VCaP (cell line): ENCODE data around the gene APOL6.
A peak's percentile ranks its signal among the peaks of the same experiment; 100 is the strongest.

Source experiments
- H3K27ac ChIP-seq: fragments of 450-650 bp; 2 replicates; pipeline ENCODE4 v1.5.1; 2017
- TF ChIP-seq, protein P1 (sequence below): fragments of 450-650 bp; conservative IDR thresholded peaks from 2 replicates; pipeline ENCODE4 v1.5.1; 2017; ENCODE audit warnings: mild to moderate bottlenecking, moderate library complexity

Gene APOL6

DNA sequence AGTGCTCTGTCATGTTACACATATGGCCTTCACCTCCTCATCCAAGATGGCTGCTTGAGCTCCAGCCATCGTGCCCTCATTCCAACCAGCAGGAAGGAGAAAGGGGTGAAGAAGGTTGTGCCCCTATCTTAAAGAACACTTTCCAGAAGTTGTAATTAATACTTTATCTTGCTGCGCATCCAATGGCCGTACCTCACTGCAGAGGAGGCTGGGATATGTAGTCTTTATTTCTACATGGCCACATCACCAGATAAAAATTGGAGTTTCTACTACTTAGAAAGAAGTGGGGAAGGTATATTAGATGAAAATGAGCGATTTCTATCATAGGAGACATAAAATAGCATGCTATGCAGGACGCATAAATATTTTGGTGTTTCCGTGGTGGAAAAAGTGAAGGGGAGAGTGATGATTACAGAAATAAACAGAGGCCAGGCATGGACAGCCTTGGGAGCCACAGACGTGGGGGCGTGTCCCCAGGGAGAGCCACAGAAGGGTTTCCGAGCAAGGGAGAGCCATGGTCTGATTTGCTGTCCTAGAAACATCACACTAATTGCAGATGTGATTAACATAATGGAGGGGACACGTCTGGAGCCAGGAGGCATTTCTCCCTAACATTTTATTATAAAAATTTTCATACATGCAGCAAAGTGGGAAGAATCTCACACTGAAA, 22.3 kb upstream of the APOL6 start:
- no peak overlapping the region for H3K27ac ChIP-seq
- TF ChIP-seq, protein P1, sequence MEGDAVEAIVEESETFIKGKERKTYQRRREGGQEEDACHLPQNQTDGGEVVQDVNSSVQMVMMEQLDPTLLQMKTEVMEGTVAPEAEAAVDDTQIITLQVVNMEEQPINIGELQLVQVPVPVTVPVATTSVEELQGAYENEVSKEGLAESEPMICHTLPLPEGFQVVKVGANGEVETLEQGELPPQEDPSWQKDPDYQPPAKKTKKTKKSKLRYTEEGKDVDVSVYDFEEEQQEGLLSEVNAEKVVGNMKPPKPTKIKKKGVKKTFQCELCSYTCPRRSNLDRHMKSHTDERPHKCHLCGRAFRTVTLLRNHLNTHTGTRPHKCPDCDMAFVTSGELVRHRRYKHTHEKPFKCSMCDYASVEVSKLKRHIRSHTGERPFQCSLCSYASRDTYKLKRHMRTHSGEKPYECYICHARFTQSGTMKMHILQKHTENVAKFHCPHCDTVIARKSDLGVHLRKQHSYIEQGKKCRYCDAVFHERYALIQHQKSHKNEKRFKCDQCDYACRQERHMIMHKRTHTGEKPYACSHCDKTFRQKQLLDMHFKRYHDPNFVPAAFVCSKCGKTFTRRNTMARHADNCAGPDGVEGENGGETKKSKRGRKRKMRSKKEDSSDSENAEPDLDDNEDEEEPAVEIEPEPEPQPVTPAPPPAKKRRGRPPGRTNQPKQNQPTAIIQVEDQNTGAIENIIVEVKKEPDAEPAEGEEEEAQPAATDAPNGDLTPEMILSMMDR = no peak

DNA sequence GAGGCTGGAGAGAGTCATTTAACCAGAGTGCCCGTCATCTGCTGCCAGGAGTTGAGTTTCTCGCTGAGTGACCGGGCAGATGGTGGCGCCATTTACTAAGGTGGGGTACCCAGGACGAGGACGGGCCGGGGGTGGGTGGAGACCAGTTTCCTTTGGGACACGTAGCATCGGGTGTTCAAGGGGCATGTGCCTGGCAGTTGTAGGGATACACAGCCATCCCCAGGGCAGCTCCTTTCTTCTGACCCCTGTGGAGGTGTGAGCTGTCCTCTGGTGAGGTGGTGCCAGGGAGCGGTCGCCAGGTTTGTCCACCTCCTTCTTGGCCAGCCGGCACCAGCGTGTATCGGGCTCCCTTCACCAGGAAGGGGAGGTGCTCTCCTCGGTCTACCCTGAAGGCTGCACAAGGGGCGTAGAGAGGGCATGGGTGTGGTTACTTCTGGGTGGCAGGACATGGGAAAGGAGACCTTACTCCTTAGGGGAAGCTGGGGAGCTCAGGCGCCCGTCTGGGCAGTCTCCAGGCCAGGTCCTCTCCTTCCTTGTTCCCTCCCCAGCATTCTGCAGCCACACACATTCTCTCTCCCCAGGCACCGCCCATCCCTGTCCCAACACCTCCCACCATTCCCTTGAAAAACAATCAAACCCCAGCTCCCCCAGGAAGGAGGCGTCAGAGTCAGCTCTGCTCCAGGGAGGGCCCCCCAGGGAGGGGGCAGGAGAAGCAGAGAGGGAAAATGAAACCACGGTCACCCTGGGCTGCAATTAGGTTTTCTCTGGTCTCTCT, 20.8 kb upstream of the APOL6 start:
- H3K27ac ChIP-seq = peak overlapping the region; percentile 82
- TF ChIP-seq, protein P1 = peak; percentile 84

GRCh38 chr22:35628732-35629131, 19.5 kb upstream of the APOL6 start:
- TF ChIP-seq, protein P1 = no peak
- H3K27ac ChIP-seq = no peak overlapping the region

DNA sequence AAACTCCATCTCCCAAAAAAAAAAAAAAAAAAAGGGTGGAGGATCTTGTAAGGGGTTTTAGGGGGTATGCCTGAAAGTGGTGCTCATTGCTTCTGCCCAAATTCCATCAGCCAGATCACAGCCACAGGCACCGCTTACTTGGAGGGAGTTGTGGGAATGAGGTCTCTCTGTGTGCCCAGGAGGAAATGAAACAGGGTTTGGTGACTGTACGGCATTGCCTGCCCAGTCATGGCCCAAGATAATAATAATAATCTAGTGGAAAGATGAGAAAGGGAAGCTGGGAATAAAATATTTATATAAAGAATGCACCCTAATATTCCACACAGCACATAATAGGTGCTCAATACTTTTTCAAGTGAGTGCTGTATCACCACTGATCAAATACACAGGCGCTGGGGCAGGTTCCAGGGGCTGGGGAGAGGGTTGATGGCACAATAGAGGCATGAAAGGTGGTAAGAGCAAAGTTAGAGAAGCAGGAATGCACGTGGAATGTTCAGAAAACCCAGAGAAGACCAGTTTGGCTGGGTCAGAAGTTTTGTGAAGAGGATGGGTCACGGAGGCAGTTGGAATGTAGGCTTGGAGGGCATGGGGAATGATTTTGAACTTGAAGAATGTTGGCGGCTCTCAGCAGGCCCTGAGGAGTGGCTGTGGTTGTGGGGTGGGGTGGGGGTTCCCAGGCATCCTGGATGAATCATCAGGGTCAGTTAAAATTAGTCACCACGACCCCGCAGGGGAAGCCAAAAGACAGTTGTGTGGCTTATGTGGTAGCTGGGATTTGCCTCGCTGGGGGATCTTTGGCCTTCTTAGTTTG, 18.6 kb upstream of the APOL6 start:
- no peak overlapping the region for H3K27ac ChIP-seq
- TF ChIP-seq, protein P1 = no peak

- TF ChIP-seq, protein P1 = no peak
- no peak overlapping the region for H3K27ac ChIP-seq
Observed at GRCh38 chr22:35630387-35630793, 17.9 kb upstream of the APOL6 start.

- H3K27ac ChIP-seq = no peak overlapping the region
- TF ChIP-seq, protein P1 = no peak
Observed at GRCh38 chr22:35630891-35631290, 17.4 kb upstream of the APOL6 start.

DNA sequence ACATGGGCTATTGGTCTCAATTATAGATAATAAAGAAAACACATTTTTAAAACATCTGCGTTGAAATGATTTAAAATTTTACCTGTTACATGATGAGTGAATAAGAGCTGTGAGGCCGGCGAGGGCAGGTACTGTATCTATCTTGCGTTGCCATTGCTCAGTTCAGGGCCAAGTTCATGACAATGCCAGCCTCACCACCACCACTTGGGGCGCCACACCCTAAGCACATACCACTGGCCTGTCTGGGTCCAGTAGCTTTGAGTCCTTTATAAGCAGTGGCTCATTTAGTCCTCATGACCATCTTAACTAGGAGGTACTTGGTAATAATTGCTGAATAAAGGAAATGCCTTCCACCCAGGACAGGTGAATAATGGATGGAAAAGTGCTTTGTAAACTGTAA, 16.6 kb upstream of the APOL6 start:
- H3K27ac ChIP-seq = no peak overlapping the region
- TF ChIP-seq, protein P1 = peak; percentile 50; the same call in 1 of the 2 replicates
